ENCODE data around the gene DGLUCY.
A peak's percentile ranks its signal among the peaks of the same experiment; 100 is the strongest.

GRCh38 chr14:91114079-91115065 lies 499 bp downstream of the DGLUCY start:
- TF ChIP-seq CTCF (IDR thresholded peaks at IDR 0.05): no peak
- TF ChIP-seq POLR2A (IDR thresholded peaks at IDR 0.05): peak; percentile 64 to 75

Measured in Peyer's patch (tissue), 4 donors.